Liver (tissue), 9 donors: ENCODE results near the gene MYO9B. TPM values are rescaled to one million over a fixed set of nuclear protein-coding genes. Genes with fewer than 3 reads are reported as not detected.

Experiments
- DNase-seq: peaks from one replicate; pipeline ENCODE4 v3.0.0-alpha.2; 2017; ENCODE audit warnings: low spot score
- H3K27ac ChIP-seq, 2 donors: one replicate each; pipeline ENCODE4 v1.7.0; 2013; ENCODE audit warnings: inconsistent platforms in 2 of 2, low read length in 2 of 2, control low read depth in 1 of 2, low read depth in 1 of 2, mild to moderate bottlenecking in 1 of 2
- H3K27me3 ChIP-seq, 4 donors: one replicate each; pipeline versions ENCODE4 v1.6.1 to v1.7.0; 2013; ENCODE audit warnings: low read length in 3 of 4, inconsistent platforms in 1 of 4, mild to moderate bottlenecking in 1 of 4, moderate library complexity in 1 of 4; ENCODE audit not compliant: control insufficient read depth in 4 of 4, insufficient read depth in 4 of 4
- H3K36me3 ChIP-seq, 4 donors: one replicate each; pipeline versions ENCODE4 v1.6.1 to v1.7.0; 2013; ENCODE audit warnings: low read length in 3 of 4, mild to moderate bottlenecking in 3 of 4, low read depth in 1 of 4, moderate library complexity in 1 of 4; ENCODE audit not compliant: control insufficient read depth in 4 of 4, insufficient read depth in 3 of 4
- H3K4me1 ChIP-seq, 4 donors: one replicate each; pipeline versions ENCODE4 v1.6.1 to v1.7.0; 2013; ENCODE audit warnings: low read length in 3 of 4, mild to moderate bottlenecking in 3 of 4, moderate library complexity in 1 of 4; ENCODE audit not compliant: control insufficient read depth in 4 of 4, insufficient read depth in 4 of 4
- H3K4me3 ChIP-seq, 3 donors: one replicate each; pipeline versions ENCODE4 v1.6.1 to v1.7.0; 2013; ENCODE audit warnings: low read length in 3 of 3, control low read depth in 1 of 3, low read depth in 1 of 3, mild to moderate bottlenecking in 1 of 3
- H3K9ac ChIP-seq, 2 donors: one replicate each; pipeline ENCODE4 v1.7.0; 2013; ENCODE audit warnings: low read length in 2 of 2, mild to moderate bottlenecking in 2 of 2, moderate library complexity in 2 of 2, control low read depth in 1 of 2, low read depth in 1 of 2
- H3K9me3 ChIP-seq, 4 donors: one replicate each; pipeline versions ENCODE4 v1.6.1 to v1.7.0; 2013; ENCODE audit warnings: low read length in 3 of 4; ENCODE audit not compliant: control insufficient read depth in 4 of 4
- ATF3 ChIP-seq: IDR thresholded peaks from 2 replicates; pipeline ENCODE4 v1.6.1; 2016; ENCODE audit warnings: antibody characterized with exemption
- CTCF ChIP-seq: fragments of 150-350 bp; IDR thresholded peaks from 2 replicates; pipeline ENCODE4 v1.5.1; 2017; ENCODE audit warnings: improper control_type of control experiment, low read depth, low read length; ENCODE audit not compliant: missing input control
- EGR1 ChIP-seq, 2 donors: IDR thresholded peaks; 2 replicates each; pipeline ENCODE4 v1.6.1; 2016 to 2018; ENCODE audit warnings: antibody characterized with exemption in 2 of 2, low read depth in 2 of 2
- FOXA1 ChIP-seq: IDR thresholded peaks from 2 replicates; pipeline ENCODE4 v1.6.1; 2016; ENCODE audit warnings: antibody characterized with exemption
- FOXA2 ChIP-seq: IDR thresholded peaks from 2 replicates; pipeline ENCODE4 v1.6.1; 2016; ENCODE audit warnings: antibody characterized with exemption
- GABPA ChIP-seq, 2 donors: IDR thresholded peaks in 1 of 2; conservative IDR thresholded peaks in 1 of 2; 2 replicates each; pipeline ENCODE4 v1.6.1; 2016; ENCODE audit warnings: antibody characterized with exemption in 2 of 2, mild to moderate bottlenecking in 1 of 2, moderate library complexity in 1 of 2
- HNF4A ChIP-seq, 2 donors: conservative IDR thresholded peaks; 2 replicates each; pipeline ENCODE4 v1.6.1; 2016; ENCODE audit warnings: antibody characterized with exemption in 2 of 2, mild to moderate bottlenecking in 2 of 2
- JUND ChIP-seq, 2 donors: IDR thresholded peaks; 2 replicates each; pipeline ENCODE4 v1.6.1; 2016; ENCODE audit warnings: antibody characterized with exemption in 2 of 2
- MAX ChIP-seq: IDR thresholded peaks from 2 replicates; pipeline ENCODE4 v1.6.1; 2016; ENCODE audit warnings: antibody characterized with exemption
- NR2F2 ChIP-seq: IDR thresholded peaks from 2 replicates; pipeline ENCODE4 v1.6.1; 2016; ENCODE audit warnings: antibody characterized with exemption
- RAD21 ChIP-seq, 2 donors: IDR thresholded peaks; 2 replicates each; pipeline ENCODE4 v1.6.1; 2016; ENCODE audit warnings: antibody characterized with exemption in 2 of 2, mild to moderate bottlenecking in 2 of 2
- REST ChIP-seq: IDR thresholded peaks from 2 replicates; pipeline ENCODE4 v1.6.1; 2016; ENCODE audit warnings: antibody characterized with exemption, mild to moderate bottlenecking
- RXRA ChIP-seq, 2 donors: IDR thresholded peaks; 2 replicates each; pipeline ENCODE4 v1.6.1; 2017 to 2018; ENCODE audit warnings: antibody characterized with exemption in 2 of 2, mild to moderate bottlenecking in 1 of 2
- SP1 ChIP-seq: IDR thresholded peaks from 2 replicates; pipeline ENCODE4 v1.6.1; 2018; ENCODE audit warnings: antibody characterized with exemption, mild to moderate bottlenecking
- TAF1 ChIP-seq: conservative IDR thresholded peaks from 2 replicates; pipeline ENCODE4 v1.6.1; 2016; ENCODE audit warnings: antibody characterized with exemption, mild to moderate bottlenecking
- YY1 ChIP-seq: IDR thresholded peaks from 2 replicates; pipeline ENCODE4 v1.6.1; 2016; ENCODE audit warnings: antibody characterized with exemption, mild to moderate bottlenecking
- ZBTB33 ChIP-seq: IDR thresholded peaks from 2 replicates; pipeline ENCODE4 v1.6.1; 2016; ENCODE audit warnings: antibody characterized with exemption
- WGBS: extraction: QIAGEN DNeasy Blood & Tissue Kit; methylation state at CpG from one replicate; pipeline ENCODE4 v1.1.7; 2013; 5-methylcytosine and 5-hydroxymethylcytosine counted together
- polyA plus RNA-seq, 2 donors: library from polyadenylated mRNA; stranded (reverse) in 1 of 2; unstranded in 1 of 2; fragments of 200-250 nt in 1 of 2; fragments of >200 nt in 1 of 2; fragmentation: Nextera tagmentation in 1 of 2; extraction: Ambion mirVana in 1 of 2; gene quantifications; one replicate each; pipeline versions ENCODE4 v1.2.1 to v1.2.3, GENCODE V29; 2013 to 2015
- total RNA-seq, 2 donors: library from RNA; depleted of rRNA; stranded (reverse); fragments of >200 nt; gene quantifications; one replicate each; pipeline ENCODE4 v1.2.3, GENCODE V29; 2014
- donor health status: healthy.
- donor health status: healthy.
- donor health status: healthy.
- donor health status: healthy.
- donor health status: healthy.

Gene MYO9B
- total and polyA plus RNA-seq, 4 donors: 9.1 to 32.5 (median 21.0) TPM

GRCh38 chr19:17249887-17250548, 174.4 kb downstream of the MYO9B start:
- WGBS: 84% methylated on average over 15 of the region's 15 CpGs

DNA sequence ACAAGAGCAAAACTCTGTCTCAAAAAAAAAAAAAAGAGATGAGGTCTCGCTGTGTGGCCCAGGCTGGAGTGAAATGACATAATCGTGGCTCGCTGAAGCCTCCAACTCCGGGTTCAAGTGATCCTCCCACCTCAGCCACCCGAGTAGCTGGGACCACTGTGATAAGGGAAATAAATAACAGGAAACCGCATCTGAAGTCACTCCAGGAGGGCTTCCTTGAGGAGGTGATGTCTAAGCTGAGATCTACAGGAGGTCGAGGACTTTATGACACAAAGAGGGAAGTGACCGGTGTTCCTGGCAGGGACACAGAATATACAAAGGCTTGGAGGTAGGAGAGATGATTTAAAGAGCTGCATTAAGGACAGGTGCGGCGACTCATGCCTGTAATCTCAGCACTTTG, 179.1 kb downstream of the MYO9B start:
- H3K9me3 ChIP-seq: no peaks in the 10 kb centered on the region
- H3K36me3 ChIP-seq: no peaks in the 10 kb centered on the region
- peaks cover 0 to 8% (median 3%) of the 10 kb centered on the region in 4 donors for H3K4me1 ChIP-seq
- H3K27ac ChIP-seq: no peak overlapping the region
- no peak overlapping the region for H3K9ac ChIP-seq
- WGBS: 83% methylated on average over 10 of the region's 10 CpGs
- no peak overlapping the region for H3K4me3 ChIP-seq
- no peaks in the 10 kb centered on the region for H3K27me3 ChIP-seq
- no peak for DNase-seq
- TF ChIP-seq SP1: no peak
- TF ChIP-seq EGR1 (IDR thresholded peaks at IDR 0.05; ENCODE audit: low read depth in 2 of 2): no peak
- no peak for TF ChIP-seq MAX
- no peak for TF ChIP-seq RXRA (IDR thresholded peaks at IDR 0.05)
- no peak for TF ChIP-seq TAF1
- no peak for TF ChIP-seq GABPA (IDR thresholded peaks at IDR 0.05 in 1 of 2, conservative IDR thresholded peaks at IDR 0.05 in 1 of 2)
- TF ChIP-seq NR2F2: no peak
- TF ChIP-seq YY1: no peak
- TF ChIP-seq ATF3: no peak
- no peak for TF ChIP-seq FOXA2
- TF ChIP-seq ZBTB33: no peak
- no peak for TF ChIP-seq CTCF
- no peak for TF ChIP-seq FOXA1
- no peak for TF ChIP-seq JUND (IDR thresholded peaks at IDR 0.05)

More at GRCh38 chr19:17249887-17250548, 174.4 kb downstream of the MYO9B start:
- H3K27ac ChIP-seq: no peak overlapping the region
- H3K9me3 ChIP-seq: no peaks in the 10 kb centered on the region
- TF ChIP-seq TAF1 (no peak), RAD21 (IDR thresholded peaks at IDR 0.05) (no peak), SP1 (no peak), EGR1 (IDR thresholded peaks at IDR 0.05; ENCODE audit: low read depth in 2 of 2) (no peak), ATF3 (no peak), HNF4A (conservative IDR thresholded peaks at IDR 0.05) (no peak), FOXA2 (no peak), RXRA (IDR thresholded peaks at IDR 0.05) (no peak), JUND (IDR thresholded peaks at IDR 0.05) (no peak), GABPA (IDR thresholded peaks at IDR 0.05 in 1 of 2, conservative IDR thresholded peaks at IDR 0.05 in 1 of 2) (no peak), REST (no peak)
- no peak overlapping the region for H3K4me3 ChIP-seq
- no peak for DNase-seq
- H3K4me1 ChIP-seq: peaks cover 3 to 27% (median 23%) of the 10 kb centered on the region in 4 donors
- H3K9ac ChIP-seq: no peak overlapping the region
- no peaks in the 10 kb centered on the region for H3K36me3 ChIP-seq
- no peaks in the 10 kb centered on the region for H3K27me3 ChIP-seq
